22Rv1 (cell line): ENCODE results near the gene ZNF385B.
A peak's percentile ranks its signal among the peaks of the same experiment; 100 is the strongest.

Experiments
- H3K27ac ChIP-seq: fragments of 450-650 bp; 2 replicates; pipeline ENCODE4 v1.5.1; 2017
- CTCF ChIP-seq: fragments of 450-650 bp; IDR thresholded peaks from 2 replicates; pipeline ENCODE4 v1.5.1; 2017; ENCODE audit warnings: mild to moderate bottlenecking
- ZFX ChIP-seq: fragments of 450-650 bp; IDR thresholded peaks from 2 replicates; pipeline ENCODE4 v1.6.1; 2017; ENCODE audit warnings: antibody characterized with exemption, borderline replicate concordance

Gene ZNF385B

GRCh38 chr2:179613701-179614100 is 247.7 kb downstream of the ZNF385B start:
- no peak overlapping the region for H3K27ac ChIP-seq
- TF ChIP-seq ZFX (no peak), CTCF (no peak)

DNA sequence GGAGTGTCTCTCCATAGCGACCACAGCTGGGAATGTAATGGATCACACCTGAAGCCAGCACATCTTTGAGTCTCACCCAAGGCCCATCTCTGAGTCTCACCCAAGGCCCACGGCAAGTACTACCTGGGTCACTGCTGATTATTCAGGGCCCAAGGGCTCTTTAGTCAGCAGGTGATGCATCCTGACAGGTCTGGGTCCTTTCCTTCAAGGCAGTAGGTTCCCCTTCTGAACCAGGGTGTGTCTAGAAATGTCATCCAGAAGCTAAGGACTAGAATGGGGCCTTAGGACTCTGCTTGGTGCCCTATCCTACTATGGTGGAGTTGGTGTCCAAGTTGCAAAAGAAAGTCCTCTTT is 248.1 kb downstream of the ZNF385B start:
- TF ChIP-seq CTCF (no peak), ZFX (no peak)
- H3K27ac ChIP-seq: no peak overlapping the region

GRCh38 chr2:179612591-179613298 is 248.7 kb downstream of the ZNF385B start:
- TF ChIP-seq CTCF: no peak
- TF ChIP-seq ZFX: no peak
- no peak overlapping the region for H3K27ac ChIP-seq

GRCh38 chr2:179612108-179612507 is 249.3 kb downstream of the ZNF385B start:
- no peak overlapping the region for H3K27ac ChIP-seq
- TF ChIP-seq ZFX: no peak
- no peak for TF ChIP-seq CTCF

DNA sequence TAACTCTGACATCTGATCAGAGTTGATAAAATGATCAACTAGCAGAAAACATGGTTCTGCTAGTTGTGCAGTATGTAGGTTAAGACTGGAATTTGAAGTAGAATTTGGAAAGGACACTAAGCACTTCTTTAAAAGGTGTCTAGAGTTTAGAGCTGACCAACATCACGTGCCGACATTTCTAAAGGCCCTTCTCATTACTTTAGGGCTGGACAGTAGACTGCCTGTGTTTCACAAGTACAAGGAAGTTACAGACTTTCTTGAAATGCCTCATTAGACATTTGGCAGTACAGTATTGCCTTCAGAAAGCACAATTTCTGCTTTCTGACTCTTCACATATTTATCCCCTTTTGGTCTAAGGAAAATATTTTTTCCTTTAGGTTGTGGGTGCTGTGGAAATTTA is 255.3 kb downstream of the ZNF385B start:
- peak overlapping the region; percentile 32 for H3K27ac ChIP-seq
- no peak for TF ChIP-seq CTCF
- no peak for TF ChIP-seq ZFX

GRCh38 chr2:179605341-179605740 is 256.1 kb downstream of the ZNF385B start:
- H3K27ac ChIP-seq: peak overlapping the region; percentile 32
- TF ChIP-seq CTCF: no peak
- no peak for TF ChIP-seq ZFX

- no peak for TF ChIP-seq CTCF
- TF ChIP-seq ZFX: no peak
- H3K27ac ChIP-seq: peak overlapping the region; percentile 32
Observed at GRCh38 chr2:179604598-179604997, 256.8 kb downstream of the ZNF385B start.
